H1 (cell line): Measurements from ENCODE around the gene SHISA6. TPM values are rescaled to one million over a fixed set of nuclear protein-coding genes. Genes with fewer than 3 reads are reported as not detected.

ENCODE experiments used
- CHD1 ChIP-seq: IDR thresholded peaks from 2 replicates; pipeline ENCODE4 v1.6.1; 2012; ENCODE audit warnings: low read depth, low read length, improper control_type of control experiment
- GTF2F1 ChIP-seq: IDR thresholded peaks from 2 replicates; pipeline ENCODE4 v1.6.1; 2012; ENCODE audit warnings: low read depth, low read length, improper control_type of control experiment, borderline replicate concordance
- JUN ChIP-seq: IDR thresholded peaks from 2 replicates; pipeline ENCODE4 v1.6.1; 2011; ENCODE audit warnings: low read depth, mild to moderate bottlenecking, improper control_type of control experiment, low read length
- PHF8 ChIP-seq: fragments of 200-600 bp; sonication (generic); conservative IDR thresholded peaks from 2 replicates; pipeline ENCODE4 v1.7.1; 2012; ENCODE audit warnings: low read depth, mild to moderate bottlenecking, inconsistent platforms, low read length, moderate library complexity
- POLR2A ChIP-seq, 2 experiments: IDR thresholded peaks; 1 replicate in 1 of 2; 2 replicates in 1 of 2; pipeline ENCODE4 v1.6.1; 2011; ENCODE audit warnings: low read depth in 2 of 2, low read length in 2 of 2, mild to moderate bottlenecking in 2 of 2; ENCODE audit errors: control extremely low read depth in 1 of 2
- RAD21 ChIP-seq, 2 experiments: IDR thresholded peaks in 1 of 2; conservative IDR thresholded peaks in 1 of 2; 2 replicates each; pipeline ENCODE4 v1.6.1; 2011; ENCODE audit warnings: low read depth in 2 of 2, low read length in 2 of 2, improper control_type of control experiment in 1 of 2, inconsistent platforms in 1 of 2, mild to moderate bottlenecking in 1 of 2, moderate library complexity in 1 of 2
- SUZ12 ChIP-seq: fragments of 200-600 bp; sonication (generic); IDR thresholded peaks from 2 replicates; pipeline ENCODE4 v1.6.1; 2012; ENCODE audit warnings: mild to moderate bottlenecking, inconsistent platforms, low read length, moderate library complexity, mixed read lengths
- ZNF274 ChIP-seq: IDR thresholded peaks from 2 replicates; pipeline ENCODE4 v1.7.0; 2012; ENCODE audit warnings: low read length, borderline replicate concordance; ENCODE audit errors: extremely low read depth
- polyA plus RNA-seq, 7 experiments: library from polyadenylated mRNA; depleted of rRNA in 3 of 7; stranded (reverse) in 5 of 7; unstranded in 2 of 7; fragments of >200 nt in 5 of 7; fragments of 200-250 nt in 2 of 7; gene quantifications; 1 replicate in 5 of 7; 2 replicates in 1 of 7; 4 replicates in 1 of 7; pipeline versions ENCODE4 v1.2.1 to v1.2.3, GENCODE V29; 2011 to 2013; ENCODE audit warnings: missing spikeins in 2 of 7, mixed read lengths in 2 of 7
- total RNA-seq: library from RNA; stranded (reverse); fragmentation: NEBNext Ultra II Directional; extraction: Animal tissue kit (Norgen Biotek cat#: 25700); gene quantifications from 2 replicates; pipeline ENCODE4 v1.2.1, GENCODE V29; 2021

SHISA6 gene
- total and polyA plus RNA-seq, 2 of the 8 experiments (the other 6 are each of a cell fraction or from before 2014, with no cell fraction given), result 2.9 to 4.8 TPM

DNA sequence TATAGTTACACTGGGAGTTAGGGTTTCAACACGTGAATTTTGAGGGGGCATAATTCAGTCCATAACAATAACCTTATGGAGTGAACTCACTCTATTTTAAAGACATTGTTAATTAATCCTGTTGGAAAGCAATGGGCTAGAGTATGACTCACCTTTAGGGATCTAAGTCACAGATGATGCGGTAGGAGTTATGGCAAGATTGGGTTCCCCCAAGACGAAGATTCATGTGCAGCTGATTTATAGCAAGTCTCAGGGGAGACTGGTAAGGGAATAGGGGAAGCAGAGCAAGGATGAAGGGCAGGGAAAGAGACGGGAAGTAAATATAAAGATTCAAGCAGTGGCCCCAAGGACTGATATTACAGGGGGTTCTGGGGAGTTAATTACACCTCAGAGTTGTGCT, 197.7 kb downstream of the SHISA6 start (continued):
- no peak for TF ChIP-seq RAD21 (IDR thresholded peaks at IDR 0.05 in 1 of 2, conservative IDR thresholded peaks at IDR 0.05 in 1 of 2; ENCODE audit: low read depth in 2 of 2, low read length in 2 of 2)
- no peak for TF ChIP-seq CHD1
- no peak for TF ChIP-seq PHF8
- no peak for TF ChIP-seq ZNF274
- TF ChIP-seq GTF2F1, result no peak
- no peak for TF ChIP-seq POLR2A (IDR thresholded peaks at IDR 0.05; ENCODE audit: control extremely low read depth in 1 of 2, low read depth in 2 of 2, low read length in 2 of 2)
- no peak for TF ChIP-seq JUN
- TF ChIP-seq SUZ12, result no peak
